Neutrophil (primary cell): Measurements from ENCODE around the gene PRRT2.

Experiments
- H3K27ac ChIP-seq: fragments of 200-600 bp; sonication (generic); 2 replicates; pipeline ENCODE4 v1.5.1; 2016; ENCODE audit warnings: mild to moderate bottlenecking, moderate library complexity
- H3K27me3 ChIP-seq: fragments of 200-600 bp; sonication (generic); 2 replicates; pipeline ENCODE4 v1.6.0; 2016; ENCODE audit warnings: mild to moderate bottlenecking
- H3K36me3 ChIP-seq: fragments of 200-600 bp; sonication (generic); 2 replicates; pipeline ENCODE4 v1.5.1; 2017
- H3K4me1 ChIP-seq, 2 experiments: fragments of 200-600 bp in 1 of 2; sonication (generic) in 1 of 2; 1 replicate in 1 of 2; 2 replicates in 1 of 2; pipeline versions ENCODE4 v1.5.1 to v1.6.1; 2013 to 2016; ENCODE audit warnings: low read depth in 1 of 2, low read length in 1 of 2, mild to moderate bottlenecking in 1 of 2, moderate library complexity in 1 of 2; ENCODE audit not compliant: control insufficient read depth in 1 of 2, insufficient read depth in 1 of 2
- H3K4me3 ChIP-seq, 2 experiments: fragments of 200-600 bp in 1 of 2; sonication (generic) in 1 of 2; 1 replicate in 1 of 2; 2 replicates in 1 of 2; pipeline ENCODE4 v1.5.1; 2013 to 2016; ENCODE audit warnings: low read depth in 1 of 2, low read length in 1 of 2, mild to moderate bottlenecking in 1 of 2, moderate library complexity in 1 of 2
- H3K9me3 ChIP-seq: fragments of 200-600 bp; sonication (generic); 2 replicates; pipeline ENCODE4 v1.5.1; 2016
- CTCF ChIP-seq: fragments of 200-600 bp; sonication (generic); IDR thresholded peaks from 2 replicates; pipeline ENCODE4 v1.5.1; 2016; ENCODE audit warnings: antibody characterized with exemption

Gene PRRT2

GRCh38 chr16:29837841-29838240 is 25.8 kb downstream of the PRRT2 start:
- Histone ChIP-seq H3K4me1 (no peaks in the 10 kb centered on the region), H3K4me3 (no peak overlapping the region), H3K9me3 (no peaks in the 10 kb centered on the region), H3K27me3 (no peaks in the 10 kb centered on the region), H3K36me3 (peaks cover 100% of the 10 kb centered on the region), H3K27ac (no peak overlapping the region)
- no peak for TF ChIP-seq CTCF

GRCh38 chr16:29839822-29840221 is 27.8 kb downstream of the PRRT2 start:
- Histone ChIP-seq H3K27ac (no peak overlapping the region), H3K4me3 (no peak overlapping the region), H3K27me3 (no peaks in the 10 kb centered on the region), H3K36me3 (peaks cover 100% of the 10 kb centered on the region), H3K9me3 (no peaks in the 10 kb centered on the region), H3K4me1 (no peaks in the 10 kb centered on the region)
- TF ChIP-seq CTCF: no peak

- peaks cover 100% of the 10 kb centered on the region for H3K36me3 ChIP-seq
- no peaks in the 10 kb centered on the region for H3K9me3 ChIP-seq
Observed at GRCh38 chr16:29840240-29840639, 28.2 kb downstream of the PRRT2 start.

GRCh38 chr16:29841631-29842030 is 29.6 kb downstream of the PRRT2 start:
- Histone ChIP-seq H3K9me3 (no peaks in the 10 kb centered on the region), H3K36me3 (peaks cover 100% of the 10 kb centered on the region), H3K27me3 (no peaks in the 10 kb centered on the region), H3K4me1 (no peaks in the 10 kb centered on the region), H3K4me3 (no peak overlapping the region), H3K27ac (no peak overlapping the region)
- TF ChIP-seq CTCF: no peak

More at GRCh38 chr16:29840240-29840639, 28.2 kb downstream of the PRRT2 start:
- TF ChIP-seq CTCF: no peak
- Histone ChIP-seq H3K27me3 (no peaks in the 10 kb centered on the region), H3K4me3 (no peak overlapping the region), H3K4me1 (no peaks in the 10 kb centered on the region), H3K27ac (no peak overlapping the region)

- Histone ChIP-seq H3K27ac (no peak overlapping the region), H3K4me3 (no peak overlapping the region), H3K36me3 (peaks cover 100% of the 10 kb centered on the region), H3K9me3 (no peaks in the 10 kb centered on the region), H3K4me1 (no peaks in the 10 kb centered on the region), H3K27me3 (no peaks in the 10 kb centered on the region)
- no peak for TF ChIP-seq CTCF
Observed at GRCh38 chr16:29842732-29843346, 30.8 kb downstream of the PRRT2 start.
